Fibroblast of the aortic adventitia (primary cell): ENCODE data around the gene PSMD4. TPM values are rescaled to one million over a fixed set of nuclear protein-coding genes. Genes with fewer than 3 reads are reported as not detected.
A peak's percentile ranks its signal among the peaks of the same experiment; 100 is the strongest.

Experiments used
- DNase-seq: peaks from one replicate; pipeline ENCODE4 v3.0.0-alpha.2; 2010; ENCODE audit warnings: low read depth
- H3K4me3 ChIP-seq: 2 replicates; pipeline ENCODE4 v1.5.1; 2011; ENCODE audit warnings: low read depth, mild to moderate bottlenecking, control low read depth, low read length, moderate library complexity
- total RNA-seq: library from RNA; depleted of rRNA; stranded (reverse); fragments of >200 nt; gene quantifications from 2 replicates; pipeline ENCODE4 v1.2.3, GENCODE V29; 2012; ENCODE audit warnings: low replicate concordance
- TF ChIP-seq, protein P1 (sequence below): IDR thresholded peaks from 2 replicates; pipeline ENCODE4 v1.5.1; 2011; ENCODE audit warnings: mild to moderate bottlenecking, low read length, control low read depth, inconsistent platforms; ENCODE audit not compliant: insufficient read depth

PSMD4 gene
- total RNA-seq, 1 donor: 111 TPM

DNA sequence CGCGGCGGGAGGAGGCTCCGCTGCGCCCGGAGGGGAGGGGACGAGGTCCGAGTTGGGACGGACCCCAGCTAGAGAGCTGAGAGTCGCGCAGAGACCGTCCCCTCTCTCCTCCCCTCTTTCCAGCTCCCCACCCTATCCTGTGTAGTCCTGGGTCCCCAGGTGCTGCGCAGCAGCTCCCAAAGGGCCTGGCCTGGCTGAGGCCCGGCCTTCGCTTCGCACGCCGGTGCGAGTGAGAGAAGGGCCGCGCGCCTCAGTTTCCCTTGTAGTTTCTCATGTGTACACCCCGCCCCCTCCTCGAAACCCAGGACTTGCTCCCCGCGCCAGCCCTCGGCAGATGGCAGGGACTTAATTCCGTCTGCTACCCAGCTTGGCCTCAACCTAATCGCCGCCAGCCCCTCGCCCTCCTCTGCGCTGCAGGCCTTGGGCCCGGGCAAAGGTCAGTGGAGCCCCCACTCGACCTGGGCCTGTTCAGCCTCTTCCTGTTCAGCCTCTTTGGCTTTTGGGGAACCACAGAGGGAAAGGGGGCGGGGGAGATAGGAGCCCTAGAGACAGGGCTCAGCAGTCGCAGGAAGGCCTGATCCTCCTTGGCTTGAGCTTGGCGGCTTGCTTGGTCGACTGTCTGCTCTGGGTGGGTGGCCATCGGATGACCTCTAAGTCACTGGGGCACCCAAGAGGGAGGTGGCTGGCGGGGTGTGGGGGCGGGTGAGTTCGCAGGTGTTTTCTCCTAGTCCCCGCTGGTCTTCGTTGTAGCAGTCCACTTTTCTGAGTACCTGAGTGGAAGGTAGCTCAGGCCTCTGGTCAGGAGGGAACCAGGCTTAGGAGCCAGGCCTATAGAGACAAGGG, 28.6 kb downstream of the PSMD4 start:
- DNase-seq: no peak
- peak overlapping the region; percentile 82 for H3K4me3 ChIP-seq
- TF ChIP-seq, protein P1, sequence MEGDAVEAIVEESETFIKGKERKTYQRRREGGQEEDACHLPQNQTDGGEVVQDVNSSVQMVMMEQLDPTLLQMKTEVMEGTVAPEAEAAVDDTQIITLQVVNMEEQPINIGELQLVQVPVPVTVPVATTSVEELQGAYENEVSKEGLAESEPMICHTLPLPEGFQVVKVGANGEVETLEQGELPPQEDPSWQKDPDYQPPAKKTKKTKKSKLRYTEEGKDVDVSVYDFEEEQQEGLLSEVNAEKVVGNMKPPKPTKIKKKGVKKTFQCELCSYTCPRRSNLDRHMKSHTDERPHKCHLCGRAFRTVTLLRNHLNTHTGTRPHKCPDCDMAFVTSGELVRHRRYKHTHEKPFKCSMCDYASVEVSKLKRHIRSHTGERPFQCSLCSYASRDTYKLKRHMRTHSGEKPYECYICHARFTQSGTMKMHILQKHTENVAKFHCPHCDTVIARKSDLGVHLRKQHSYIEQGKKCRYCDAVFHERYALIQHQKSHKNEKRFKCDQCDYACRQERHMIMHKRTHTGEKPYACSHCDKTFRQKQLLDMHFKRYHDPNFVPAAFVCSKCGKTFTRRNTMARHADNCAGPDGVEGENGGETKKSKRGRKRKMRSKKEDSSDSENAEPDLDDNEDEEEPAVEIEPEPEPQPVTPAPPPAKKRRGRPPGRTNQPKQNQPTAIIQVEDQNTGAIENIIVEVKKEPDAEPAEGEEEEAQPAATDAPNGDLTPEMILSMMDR: no peak

DNA sequence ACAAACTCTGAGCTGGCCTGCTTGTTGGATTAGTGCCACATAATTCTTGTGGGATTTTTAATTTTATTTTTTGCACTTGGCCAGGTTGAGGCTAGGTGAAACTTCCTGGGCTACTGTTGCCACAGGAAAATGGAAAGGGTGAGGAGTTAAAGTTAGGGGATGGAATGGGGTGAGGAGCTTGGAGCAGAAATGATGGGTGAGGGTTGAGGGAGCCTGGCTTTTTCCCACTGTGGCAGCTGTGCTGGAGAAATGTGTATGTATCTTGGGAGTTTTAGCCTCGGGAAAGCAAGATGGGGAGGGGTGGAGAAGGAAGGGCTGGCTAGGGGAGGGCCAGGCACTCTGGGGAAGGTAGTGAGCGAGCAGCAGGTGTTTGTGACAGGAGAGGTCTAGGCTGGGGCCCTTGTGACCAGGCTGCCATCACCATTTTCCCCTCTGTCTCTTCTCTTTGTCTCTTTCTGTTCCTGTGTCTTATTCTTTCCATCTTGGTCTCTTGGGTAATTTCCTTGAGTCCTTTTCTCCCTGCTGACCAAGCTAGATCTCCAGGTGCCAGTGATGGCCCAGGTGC, 29.6 kb downstream of the PSMD4 start:
- peak overlapping the region; percentile 82 for H3K4me3 ChIP-seq
- no peak for DNase-seq

DNA sequence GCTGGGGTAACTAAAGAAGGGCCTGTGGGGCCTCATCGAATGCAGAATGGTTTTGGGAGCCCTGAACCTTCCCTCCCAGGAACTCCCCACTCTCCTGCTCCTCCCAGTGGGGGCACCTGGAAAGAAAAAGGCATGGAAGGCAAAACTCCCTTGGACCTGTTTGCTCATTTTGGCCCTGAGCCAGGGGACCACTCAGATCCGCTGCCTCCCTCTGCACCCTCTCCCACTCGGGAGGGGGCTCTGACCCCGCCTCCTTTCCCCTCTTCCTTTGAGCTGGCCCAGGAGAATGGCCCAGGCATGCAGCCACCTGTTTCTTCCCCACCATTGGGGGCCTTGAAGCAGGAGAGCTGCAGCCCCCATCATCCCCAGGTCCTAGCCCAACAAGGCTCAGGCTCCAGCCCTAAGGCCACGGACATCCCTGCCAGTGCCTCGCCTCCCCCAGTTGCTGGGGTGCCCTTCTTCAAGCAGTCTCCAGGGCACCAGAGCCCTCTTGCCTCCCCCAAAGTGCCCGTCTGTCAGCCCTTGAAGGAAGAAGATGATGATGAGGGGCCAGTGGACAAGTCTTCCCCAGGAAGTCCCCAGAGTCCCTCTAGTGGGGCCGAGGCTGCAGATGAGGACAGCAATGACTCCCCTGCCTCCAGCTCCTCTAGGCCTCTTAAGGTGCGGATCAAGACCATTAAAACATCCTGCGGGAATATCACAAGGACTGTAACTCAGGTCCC, 32.2 kb downstream of the PSMD4 start:
- H3K4me3 ChIP-seq: no peak overlapping the region
- TF ChIP-seq, protein P1: no peak
- DNase-seq: no peak

More for the DNA sequence above, 29.6 kb downstream of the PSMD4 start:
- TF ChIP-seq, protein P1: no peak

DNA sequence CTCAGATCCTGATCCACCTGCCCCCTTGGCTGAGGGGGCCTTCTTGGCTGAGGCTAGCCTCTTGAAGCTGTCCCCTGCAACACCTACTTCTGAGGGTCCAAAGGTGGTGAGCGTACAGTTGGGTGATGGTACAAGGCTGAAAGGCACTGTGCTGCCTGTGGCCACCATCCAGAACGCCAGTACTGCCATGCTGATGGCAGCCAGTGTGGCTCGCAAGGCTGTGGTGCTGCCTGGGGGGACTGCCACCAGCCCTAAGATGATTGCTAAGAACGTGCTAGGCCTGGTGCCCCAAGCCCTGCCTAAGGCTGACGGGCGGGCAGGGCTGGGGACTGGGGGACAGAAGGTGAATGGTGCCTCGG, 32.8 kb downstream of the PSMD4 start:
- TF ChIP-seq, protein P1: no peak
- no peak overlapping the region for H3K4me3 ChIP-seq
- DNase-seq: no peak

DNA sequence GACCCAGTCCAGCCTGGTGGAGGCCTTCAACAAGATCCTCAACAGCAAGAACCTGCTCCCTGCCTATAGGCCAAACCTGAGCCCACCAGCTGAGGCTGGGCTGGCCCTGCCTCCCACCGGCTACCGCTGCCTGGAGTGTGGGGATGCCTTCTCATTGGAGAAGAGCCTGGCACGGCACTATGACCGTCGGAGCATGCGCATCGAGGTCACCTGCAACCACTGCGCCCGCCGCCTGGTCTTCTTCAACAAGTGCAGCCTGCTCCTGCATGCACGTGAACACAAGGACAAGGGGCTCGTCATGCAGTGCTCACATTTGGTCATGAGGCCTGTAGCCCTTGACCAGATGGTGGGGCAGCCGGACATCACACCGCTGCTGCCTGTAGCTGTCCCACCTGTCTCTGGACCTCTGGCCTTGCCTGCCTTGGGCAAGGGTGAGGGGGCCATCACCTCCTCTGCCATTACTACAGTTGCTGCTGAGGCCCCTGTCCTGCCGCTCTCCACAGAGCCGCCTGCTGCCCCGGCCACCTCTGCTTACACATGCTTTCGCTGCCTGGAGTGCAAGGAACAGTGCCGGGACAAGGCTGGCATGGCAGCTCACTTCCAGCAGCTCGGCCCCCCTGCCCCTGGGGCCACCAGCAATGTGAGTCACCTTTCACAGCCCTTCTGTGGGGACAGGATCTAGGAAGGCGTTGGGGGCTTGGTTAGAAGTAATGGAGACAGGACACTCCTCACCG, 33.4 kb downstream of the PSMD4 start:
- TF ChIP-seq, protein P1: no peak
- DNase-seq: no peak
- H3K4me3 ChIP-seq: no peak overlapping the region

DNA sequence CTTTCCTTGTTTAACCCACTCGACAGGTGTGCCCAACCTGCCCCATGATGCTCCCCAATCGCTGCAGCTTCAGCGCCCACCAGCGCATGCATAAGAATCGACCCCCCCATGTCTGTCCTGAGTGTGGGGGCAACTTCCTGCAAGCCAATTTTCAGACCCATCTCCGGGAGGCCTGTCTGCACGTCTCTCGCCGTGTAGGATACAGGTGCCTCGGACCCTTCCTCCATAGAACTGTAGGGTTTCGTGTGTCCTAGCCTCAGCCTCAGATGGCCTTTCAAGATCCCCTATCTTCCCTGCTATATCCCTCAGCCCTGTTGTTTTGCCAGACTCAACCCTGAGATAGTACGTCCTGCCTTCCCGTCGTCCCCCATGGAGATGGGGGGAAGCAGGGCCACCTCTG, 34.0 kb downstream of the PSMD4 start:
- H3K4me3 ChIP-seq: no peak overlapping the region
- no peak for DNase-seq
- TF ChIP-seq, protein P1: no peak
